Breast epithelium (tissue), 4 donors: Measurements from ENCODE around the gene UBL5. TPM values are rescaled to one million over a fixed set of nuclear protein-coding genes. Genes with fewer than 3 reads are reported as not detected.
"Not testable (repeated sequence)": the region's sequence is repeated elsewhere in the genome, so short reads cannot be mapped to it uniquely, and the experiment has no call there.

Source experiments
- DNase-seq, 2 donors: peaks; one replicate each; pipeline ENCODE4 v3.0.0-alpha.2; 2019; ENCODE audit warnings: low spot score in 2 of 2
- H3K27ac ChIP-seq, 2 donors: fragments of 200-600 bp; sonication (generic) in 1 of 2; one replicate each; pipeline ENCODE4 v1.5.1; 2016 to 2019; ENCODE audit warnings: mild to moderate bottlenecking in 1 of 2
- H3K27me3 ChIP-seq, 2 donors: fragments of 200-600 bp; sonication (generic) in 1 of 2; one replicate each; pipeline versions ENCODE4 v1.5.1 to v1.6.0; 2017 to 2019; ENCODE audit warnings: control low read depth in 1 of 2, mild to moderate bottlenecking in 1 of 2
- H3K36me3 ChIP-seq: fragments of 200-600 bp; one replicate; pipeline ENCODE4 v1.5.1; 2019
- H3K4me1 ChIP-seq, 2 donors: fragments of 200-600 bp; sonication (generic); one replicate each; pipeline ENCODE4 v1.5.1; 2016 to 2019; ENCODE audit warnings: control low read depth in 1 of 2
- H3K4me3 ChIP-seq, 3 donors: fragments of 200-600 bp; sonication (generic); 1 replicate in 2 of 3; 2 replicates in 1 of 3; pipeline ENCODE4 v1.5.1; 2016 to 2019; ENCODE audit warnings: mild to moderate bottlenecking in 3 of 3, moderate library complexity in 2 of 3
- H3K9me3 ChIP-seq, 2 donors: fragments of 200-600 bp; sonication (generic) in 1 of 2; one replicate each; pipeline ENCODE4 v1.5.1; 2016 to 2019; ENCODE audit warnings: control low read depth in 1 of 2
- POLR2A ChIP-seq: fragments of 450-650 bp; IDR thresholded peaks from one replicate; pipeline ENCODE4 v1.6.1; 2016; ENCODE audit warnings: antibody characterized with exemption, mild to moderate bottlenecking, moderate library complexity
- POLR2AphosphoS5 ChIP-seq, 3 donors: sonication (generic); formaldehyde crosslinking; IDR thresholded peaks; one replicate each; pipeline ENCODE4 v1.6.1; 2017; ENCODE audit warnings: antibody characterized with exemption in 3 of 3
- intact Hi-C: fragments of 100-400 bp; cut with DNase I; formaldehyde crosslinking; loops from one replicate; pipeline ENCODE4 v1.15.1; 2023; ENCODE audit warnings: low total_unique reads
- total RNA-seq, 3 donors: library from RNA; depleted of rRNA; stranded (reverse); fragments of >200 nt; gene quantifications; one replicate each; pipeline ENCODE4 v1.1.0, GENCODE V29; 2016
- TF ChIP-seq, protein P1 (sequence below), 3 donors: fragments of 450-650 bp; IDR thresholded peaks; one replicate each; pipeline ENCODE4 v1.5.1; 2016 to 2017; ENCODE audit warnings: antibody characterized with exemption in 3 of 3, mild to moderate bottlenecking in 3 of 3, moderate library complexity in 3 of 3

The UBL5 gene
- 100 to 1,000 TPM; 381 to 489 (median 475) TPM for total RNA-seq

DNA sequence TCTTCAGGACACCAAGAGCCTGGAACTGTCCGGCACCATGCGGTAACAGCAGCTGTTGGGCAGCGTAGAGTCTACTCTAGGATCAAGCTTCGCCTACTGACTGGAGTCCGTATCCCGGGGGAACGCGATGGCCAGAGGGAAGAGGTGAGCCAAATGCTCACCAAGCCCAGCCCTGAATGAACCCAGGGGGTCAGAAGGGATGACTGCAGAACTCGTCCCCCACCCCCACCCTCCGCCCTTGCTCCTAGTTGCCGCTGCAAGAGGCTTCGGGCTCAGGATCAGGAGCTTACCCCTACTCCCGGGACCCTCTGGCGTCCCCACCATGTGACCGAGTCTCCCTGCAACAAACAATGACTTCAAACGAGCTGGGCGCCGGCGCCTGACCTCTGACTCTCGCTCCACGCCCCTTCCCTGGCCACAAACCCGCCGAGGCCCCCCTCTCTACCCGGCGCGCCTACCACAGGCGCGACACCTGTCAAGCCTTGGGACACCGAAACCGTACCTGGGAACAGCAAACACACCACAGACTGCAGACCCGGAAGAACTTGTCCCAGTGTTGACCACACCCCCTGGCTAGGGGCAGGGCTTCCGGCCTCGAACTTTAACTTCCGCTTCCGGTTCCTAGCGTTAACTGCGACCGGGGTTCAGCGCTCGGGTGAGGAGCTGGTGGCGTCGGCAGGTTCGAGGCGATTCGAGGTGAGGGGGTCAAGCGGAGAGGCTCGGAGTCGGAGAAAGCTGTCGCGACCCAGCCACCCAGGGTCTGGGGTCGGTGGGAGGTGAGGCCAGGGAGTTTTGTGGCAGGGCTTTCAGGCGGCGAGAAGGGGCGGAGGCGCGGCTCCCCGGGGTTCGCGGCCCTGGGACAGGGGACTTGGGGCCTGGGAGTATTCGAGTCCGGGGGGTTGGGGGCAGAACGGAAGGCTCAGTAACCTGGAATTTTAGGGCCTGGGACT lies at the start of gene UBL5:
TSS of gene UBL5 (plus strand) at position 630 of the 950 bp plus-strand sequence. CDS start 420 bp downstream, outside the sequence.
- peak; percentile 88 to 90 for DNase-seq
- intact Hi-C loops = no loop called here
- Histone ChIP-seq H3K4me1 (peaks cover 0 to 14% of the 10 kb centered on the region in 2 donors), H3K36me3 (no peaks in the 10 kb centered on the region), H3K9me3 (no peaks in the 10 kb centered on the region), H3K27ac (peak within 1 kb of the TSS; percentile 85 to 86), H3K27me3 (no peaks in the 10 kb centered on the region), H3K4me3 (peak within 1 kb of the TSS; percentile 84 to 98 (median 97))
- TF ChIP-seq, protein P1, sequence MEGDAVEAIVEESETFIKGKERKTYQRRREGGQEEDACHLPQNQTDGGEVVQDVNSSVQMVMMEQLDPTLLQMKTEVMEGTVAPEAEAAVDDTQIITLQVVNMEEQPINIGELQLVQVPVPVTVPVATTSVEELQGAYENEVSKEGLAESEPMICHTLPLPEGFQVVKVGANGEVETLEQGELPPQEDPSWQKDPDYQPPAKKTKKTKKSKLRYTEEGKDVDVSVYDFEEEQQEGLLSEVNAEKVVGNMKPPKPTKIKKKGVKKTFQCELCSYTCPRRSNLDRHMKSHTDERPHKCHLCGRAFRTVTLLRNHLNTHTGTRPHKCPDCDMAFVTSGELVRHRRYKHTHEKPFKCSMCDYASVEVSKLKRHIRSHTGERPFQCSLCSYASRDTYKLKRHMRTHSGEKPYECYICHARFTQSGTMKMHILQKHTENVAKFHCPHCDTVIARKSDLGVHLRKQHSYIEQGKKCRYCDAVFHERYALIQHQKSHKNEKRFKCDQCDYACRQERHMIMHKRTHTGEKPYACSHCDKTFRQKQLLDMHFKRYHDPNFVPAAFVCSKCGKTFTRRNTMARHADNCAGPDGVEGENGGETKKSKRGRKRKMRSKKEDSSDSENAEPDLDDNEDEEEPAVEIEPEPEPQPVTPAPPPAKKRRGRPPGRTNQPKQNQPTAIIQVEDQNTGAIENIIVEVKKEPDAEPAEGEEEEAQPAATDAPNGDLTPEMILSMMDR (IDR thresholded peaks at IDR 0.05) = no peak
- TF ChIP-seq POLR2AphosphoS5 (IDR thresholded peaks at IDR 0.05) (peak; percentile 90 to 97 (median 93)), POLR2A (peak; percentile 73)

- no peaks in the 10 kb centered on the region for H3K36me3 ChIP-seq
These were observed 45.4 kb upstream of the UBL5 start for GRCh38 chr19:9782338-9782737.

DNA sequence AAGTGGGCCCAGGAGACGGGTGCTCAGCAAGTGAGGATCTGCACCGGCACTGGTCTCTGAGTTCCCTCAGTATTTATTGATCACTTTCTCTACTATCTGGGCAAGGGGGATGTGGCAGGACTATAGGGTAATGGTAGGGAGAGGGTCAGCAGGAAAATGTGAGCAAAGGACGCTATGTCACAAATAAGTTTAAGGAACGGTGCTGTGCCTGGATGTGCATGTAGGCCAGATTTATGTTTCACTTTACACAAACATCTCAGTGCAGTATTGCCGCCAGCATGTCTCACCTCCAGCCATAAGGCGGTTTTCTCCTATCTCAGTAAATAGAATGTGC lies 43.6 kb upstream of the UBL5 start:
- H3K4me3 ChIP-seq, H3K4me1 ChIP-seq, H3K36me3 ChIP-seq, intact Hi-C loops, H3K27ac ChIP-seq, H3K9me3 ChIP-seq, H3K27me3 ChIP-seq, DNase-seq: not testable (repeated sequence)

More at GRCh38 chr19:9782338-9782737, 45.4 kb upstream of the UBL5 start:
- TF ChIP-seq, protein P1 (IDR thresholded peaks at IDR 0.05) = no peak
- TF ChIP-seq POLR2AphosphoS5 (IDR thresholded peaks at IDR 0.05) (no peak), POLR2A (no peak)
- H3K4me3 ChIP-seq = no peak overlapping the region
- intact Hi-C loops = no loop called here
- H3K9me3 ChIP-seq = peaks cover 0 to 17% of the 10 kb centered on the region in 2 donors
- peaks cover 0 to 5% of the 10 kb centered on the region in 2 donors for H3K4me1 ChIP-seq
- H3K27ac ChIP-seq = no peak overlapping the region
- H3K27me3 ChIP-seq = no peaks in the 10 kb centered on the region
- no peak for DNase-seq

DNA sequence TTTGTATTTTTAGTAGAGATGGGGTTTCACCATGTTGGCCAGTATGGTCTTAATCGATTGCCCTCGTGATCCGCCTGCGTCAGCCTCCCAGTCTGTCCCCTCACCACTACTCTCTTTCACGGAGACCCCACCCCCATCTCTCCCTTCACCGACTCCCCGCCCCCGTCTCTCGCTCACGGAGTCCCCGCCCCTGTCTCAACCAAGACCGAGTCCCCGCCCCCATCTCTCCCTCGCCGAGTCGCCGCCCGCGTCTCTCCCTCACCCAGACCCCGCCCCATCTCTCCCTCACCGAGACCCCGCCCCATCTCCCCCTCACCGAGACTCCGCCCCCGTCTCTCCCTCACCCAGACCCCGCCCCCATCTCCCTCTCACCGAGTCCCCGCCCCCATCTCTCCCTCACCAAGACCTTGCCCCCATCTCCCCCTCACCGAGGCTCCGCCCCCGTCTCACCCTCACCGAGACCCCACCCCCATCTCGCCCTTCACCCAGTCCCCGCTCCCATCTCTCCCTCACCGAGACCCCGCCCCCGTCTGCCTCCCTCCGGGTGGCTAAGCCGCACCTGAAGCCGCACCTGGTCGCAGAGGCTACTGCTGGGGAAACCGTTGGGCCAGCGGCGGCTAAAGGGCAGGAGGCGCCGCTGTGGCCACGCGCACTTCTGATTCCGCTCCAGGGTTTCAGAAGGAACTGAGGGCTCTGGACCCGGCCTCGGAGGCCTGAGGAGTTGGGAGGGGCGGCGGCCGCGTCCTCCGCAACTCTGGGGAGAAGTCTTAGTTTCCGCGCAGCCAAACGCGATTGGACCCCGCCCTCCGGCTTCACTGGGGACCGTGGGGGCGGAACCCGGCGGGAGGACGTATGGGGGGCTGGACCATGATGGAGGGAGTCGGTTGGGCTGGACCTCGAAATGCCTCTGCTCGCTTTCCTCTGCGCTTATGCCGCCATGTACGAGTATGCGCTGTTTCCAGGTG lies 42.1 kb upstream of the UBL5 start:
- H3K27me3 ChIP-seq = no peaks in the 10 kb centered on the region
- H3K4me3 ChIP-seq = peak overlapping the region; percentile 61 to 96 (median 62)
- TF ChIP-seq POLR2AphosphoS5 (IDR thresholded peaks at IDR 0.05) (peak; percentile 83 to 92 (median 85)), POLR2A (peak; percentile 71)
- TF ChIP-seq, protein P1 (IDR thresholded peaks at IDR 0.05) = no peak
- DNase-seq = peak; percentile 97 to 99
- intact Hi-C loops = no loop called here
- H3K36me3 ChIP-seq = no peaks in the 10 kb centered on the region
- peaks cover 0 to 5% of the 10 kb centered on the region in 2 donors for H3K4me1 ChIP-seq
- peak overlapping the region; percentile 91 to 99 for H3K27ac ChIP-seq
- H3K9me3 ChIP-seq = no peaks in the 10 kb centered on the region

DNA sequence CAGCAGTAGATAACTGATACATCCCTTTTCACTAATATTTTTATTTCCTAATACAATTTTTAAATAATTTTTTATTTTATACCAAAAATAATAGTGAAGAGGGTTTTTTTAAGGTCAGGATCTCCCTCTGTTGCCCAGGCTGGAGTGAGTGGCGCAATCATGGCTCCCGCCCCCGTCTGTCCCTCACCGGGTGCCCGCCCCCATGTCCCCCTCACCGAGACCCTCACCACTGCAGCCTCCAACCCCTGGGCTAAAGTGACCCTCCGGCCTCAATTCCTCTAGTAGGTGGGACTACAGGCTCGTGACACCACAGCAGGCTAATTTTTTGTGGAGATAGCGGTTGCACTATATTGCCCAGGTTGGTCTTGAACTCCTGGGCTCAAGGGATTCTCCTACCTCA lies 41.4 kb upstream of the UBL5 start:
- no peak for TF ChIP-seq POLR2AphosphoS5 (IDR thresholded peaks at IDR 0.05)
- TF ChIP-seq, protein P1 (IDR thresholded peaks at IDR 0.05) = no peak
- no peak for TF ChIP-seq POLR2A
- peak in 1 of 2 donors; percentile 22 for DNase-seq
- H3K27me3 ChIP-seq = no peaks in the 10 kb centered on the region
- no peaks in the 10 kb centered on the region for H3K36me3 ChIP-seq
- peak overlapping the region; percentile 91 to 99 for H3K27ac ChIP-seq
- intact Hi-C loops = no loop called here
- no peaks in the 10 kb centered on the region for H3K9me3 ChIP-seq
- H3K4me3 ChIP-seq = peak overlapping the region; percentile 61 to 96 (median 62)
- peaks cover 0 to 5% of the 10 kb centered on the region in 2 donors for H3K4me1 ChIP-seq
